GM12872 (cell line): ENCODE results near the gene TNFAIP8.

Experiments used
- TF ChIP-seq, protein P1 (sequence below): IDR thresholded peaks from 3 replicates; pipeline ENCODE4 v1.5.1; 2011; ENCODE audit warnings: low read depth, mild to moderate bottlenecking, low read length, moderate library complexity; ENCODE audit not compliant: insufficient read depth

The TNFAIP8 gene

DNA sequence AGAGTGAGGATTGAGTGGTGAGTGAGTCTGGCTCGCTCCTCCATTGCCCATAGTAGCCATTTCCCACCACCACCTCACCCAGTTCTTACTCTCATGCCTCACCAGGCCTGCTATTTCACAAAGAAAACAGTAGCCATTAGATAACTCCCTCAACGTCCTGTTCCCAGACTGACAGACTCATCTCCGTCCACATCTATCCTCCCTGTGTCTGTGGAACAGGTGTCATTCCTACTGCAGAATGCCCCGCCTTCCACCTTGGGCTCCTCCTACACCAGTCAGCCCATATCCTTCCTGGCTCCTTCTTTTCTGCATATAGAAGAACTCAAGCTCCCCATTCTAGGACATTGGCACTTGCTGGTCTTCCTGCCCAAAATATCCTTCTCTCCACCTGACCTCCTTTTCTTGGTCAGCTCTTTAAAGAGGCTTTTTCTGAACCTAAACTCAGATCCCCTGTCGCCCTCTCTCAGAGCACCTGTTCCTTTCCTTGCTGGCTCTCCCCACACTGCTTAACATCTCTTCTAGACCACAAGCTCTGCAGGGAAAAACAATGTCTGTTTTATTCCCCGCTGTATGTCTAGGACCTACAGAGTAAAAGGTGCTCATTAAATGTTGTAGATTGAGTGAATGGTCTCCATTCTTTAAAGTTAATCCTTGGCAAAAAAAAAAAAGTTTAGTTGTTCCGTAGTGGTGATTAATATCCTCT, 3.2 kb downstream of the TNFAIP8 start:
- TF ChIP-seq, protein P1, sequence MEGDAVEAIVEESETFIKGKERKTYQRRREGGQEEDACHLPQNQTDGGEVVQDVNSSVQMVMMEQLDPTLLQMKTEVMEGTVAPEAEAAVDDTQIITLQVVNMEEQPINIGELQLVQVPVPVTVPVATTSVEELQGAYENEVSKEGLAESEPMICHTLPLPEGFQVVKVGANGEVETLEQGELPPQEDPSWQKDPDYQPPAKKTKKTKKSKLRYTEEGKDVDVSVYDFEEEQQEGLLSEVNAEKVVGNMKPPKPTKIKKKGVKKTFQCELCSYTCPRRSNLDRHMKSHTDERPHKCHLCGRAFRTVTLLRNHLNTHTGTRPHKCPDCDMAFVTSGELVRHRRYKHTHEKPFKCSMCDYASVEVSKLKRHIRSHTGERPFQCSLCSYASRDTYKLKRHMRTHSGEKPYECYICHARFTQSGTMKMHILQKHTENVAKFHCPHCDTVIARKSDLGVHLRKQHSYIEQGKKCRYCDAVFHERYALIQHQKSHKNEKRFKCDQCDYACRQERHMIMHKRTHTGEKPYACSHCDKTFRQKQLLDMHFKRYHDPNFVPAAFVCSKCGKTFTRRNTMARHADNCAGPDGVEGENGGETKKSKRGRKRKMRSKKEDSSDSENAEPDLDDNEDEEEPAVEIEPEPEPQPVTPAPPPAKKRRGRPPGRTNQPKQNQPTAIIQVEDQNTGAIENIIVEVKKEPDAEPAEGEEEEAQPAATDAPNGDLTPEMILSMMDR = no peak

DNA sequence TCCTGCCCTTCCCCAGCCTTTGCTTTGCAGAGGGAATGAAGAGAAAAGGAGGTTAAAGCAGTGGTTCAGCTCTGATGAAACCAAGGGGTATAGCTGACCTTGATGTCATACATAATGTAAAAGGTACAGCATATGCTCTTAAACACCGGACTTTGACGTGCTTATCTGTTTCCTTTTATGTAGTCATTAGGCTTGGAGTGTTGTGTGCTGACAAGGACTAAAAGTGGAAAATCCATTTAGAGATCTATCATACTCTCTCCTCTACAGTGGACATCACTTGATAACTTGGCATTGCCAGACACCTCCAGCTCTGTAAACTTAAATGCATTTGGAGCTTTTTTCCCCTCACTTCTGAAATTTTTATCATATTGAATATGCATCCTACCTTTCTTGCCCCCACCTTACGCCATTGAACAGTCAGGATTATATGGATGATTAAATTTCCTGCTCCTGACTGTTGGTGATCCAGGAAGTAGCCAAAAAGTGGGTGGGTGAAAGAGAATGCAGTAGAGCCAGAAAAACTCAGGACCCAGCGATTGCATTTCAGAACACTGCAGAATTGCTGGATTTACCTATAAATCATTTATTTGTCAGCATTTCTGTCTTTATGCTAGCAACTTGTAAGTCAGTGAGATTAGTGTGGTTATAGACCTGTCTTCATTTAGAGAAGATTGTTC, 4.1 kb downstream of the TNFAIP8 start:
- TF ChIP-seq, protein P1 = no peak

DNA sequence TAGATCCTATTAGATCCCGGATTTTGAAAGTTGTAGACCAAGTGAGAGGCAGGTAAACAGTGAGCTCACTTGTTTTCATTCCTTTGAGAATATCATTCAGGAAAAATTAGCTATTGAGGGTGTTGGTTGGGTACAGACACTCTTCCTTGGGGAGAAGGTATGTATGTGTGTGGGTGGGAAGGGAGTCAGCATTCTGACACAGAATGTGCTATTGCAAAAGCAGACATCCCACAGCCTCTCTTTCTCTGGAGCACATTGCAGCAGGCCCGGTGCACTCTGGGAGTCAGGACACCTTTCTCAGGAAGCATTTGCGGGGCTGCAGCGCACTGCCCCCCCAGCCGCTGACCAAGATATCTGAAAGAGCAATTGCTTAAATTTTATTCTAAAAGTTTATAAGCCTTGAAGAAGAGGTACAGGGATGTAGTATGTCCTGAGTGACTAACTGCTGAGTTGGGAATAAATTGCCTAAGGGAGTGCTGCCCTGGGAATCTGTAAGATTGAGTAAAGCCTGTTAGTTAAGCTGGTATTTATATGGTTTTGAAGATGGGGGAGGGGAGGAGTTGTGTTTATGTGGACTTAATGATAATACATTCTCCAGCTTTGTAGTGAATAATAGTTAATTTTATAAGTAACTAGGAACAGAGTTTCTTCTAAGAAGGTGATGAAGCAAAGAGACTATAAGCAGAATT, 5.2 kb downstream of the TNFAIP8 start:
- TF ChIP-seq, protein P1 = no peak

DNA sequence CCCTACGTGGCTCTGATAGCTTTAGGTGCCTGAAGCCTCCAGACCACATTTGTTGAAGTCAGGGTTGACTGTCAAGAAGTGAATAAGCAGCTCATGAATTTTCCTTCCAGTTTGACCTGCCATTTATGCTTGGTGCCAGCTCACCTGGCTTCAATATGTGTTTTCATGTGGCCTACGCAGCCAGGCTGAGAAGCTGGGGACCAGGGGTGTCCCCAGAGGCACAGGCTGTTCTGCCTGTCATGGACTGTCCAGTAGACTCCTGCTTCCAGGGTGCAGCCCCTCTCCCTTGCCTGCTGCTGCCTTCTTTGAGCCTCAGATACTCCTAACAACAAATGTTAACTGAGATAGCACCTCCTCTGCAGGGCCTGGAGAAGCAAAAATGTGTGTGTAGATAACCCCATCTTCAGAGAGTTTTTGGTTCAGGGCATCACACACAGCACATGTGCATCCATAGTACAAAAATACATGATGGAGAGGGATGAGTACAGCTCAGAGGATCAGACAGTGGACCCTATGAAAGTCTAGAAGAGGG, 5.8 kb downstream of the TNFAIP8 start:
- TF ChIP-seq, protein P1 = no peak

DNA sequence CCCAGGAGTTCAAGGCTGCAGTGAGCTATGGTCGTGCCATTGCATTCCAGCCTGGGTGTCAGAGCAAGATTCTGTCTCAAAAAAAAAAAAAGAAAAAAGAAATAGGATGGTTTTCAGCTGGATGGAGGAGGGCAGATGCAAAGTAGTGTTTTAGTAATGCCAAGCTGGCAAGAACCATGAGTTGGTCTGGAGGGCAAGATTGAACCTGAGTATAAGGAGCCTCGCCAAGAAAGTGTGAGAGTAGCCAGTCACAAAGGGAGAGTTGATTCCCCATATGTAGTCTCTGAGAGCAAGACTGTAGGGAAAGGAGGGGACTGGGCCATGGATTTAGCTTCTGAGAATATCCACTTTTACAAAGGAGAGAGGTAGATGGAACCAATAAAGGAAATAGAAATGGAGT, 6.9 kb downstream of the TNFAIP8 start:
- TF ChIP-seq, protein P1 = no peak

DNA sequence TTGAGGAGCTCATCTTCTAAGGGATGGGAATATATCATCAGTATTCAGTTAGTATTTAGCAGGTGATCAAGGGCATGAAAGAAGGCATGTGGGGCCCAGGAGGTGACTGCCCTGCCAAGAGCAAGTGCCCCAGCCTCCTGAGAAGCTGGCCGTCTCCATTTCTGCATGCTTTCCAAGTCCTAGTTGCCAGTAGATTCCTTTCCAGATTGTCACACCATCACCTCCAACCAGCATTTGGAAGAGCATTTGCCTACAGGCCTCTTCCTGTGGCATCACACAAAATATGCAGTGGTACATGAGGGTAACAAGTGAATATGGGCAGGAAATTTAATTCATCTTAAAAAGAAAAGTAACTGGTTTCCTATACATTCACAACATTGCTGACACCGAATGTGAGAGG, 7.5 kb downstream of the TNFAIP8 start:
- TF ChIP-seq, protein P1 = no peak

DNA sequence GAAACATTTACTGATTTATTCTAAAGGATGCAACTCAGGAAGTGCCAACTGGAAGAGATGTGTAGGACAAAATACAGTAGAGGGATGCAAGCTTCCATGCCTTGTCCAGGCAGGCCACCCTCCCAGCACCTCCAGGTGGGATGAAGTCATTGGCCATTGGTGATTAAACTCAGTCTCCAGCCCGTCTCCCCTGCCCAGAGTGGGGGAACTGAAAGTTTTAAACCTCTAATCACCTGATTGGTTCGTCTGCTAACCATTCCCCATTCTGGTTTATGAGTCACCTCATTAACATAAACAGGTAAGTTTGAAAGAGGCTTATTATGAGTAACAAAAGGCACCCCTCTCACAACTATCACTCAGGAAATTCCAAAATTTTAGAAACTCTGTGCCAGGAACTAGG, 8.1 kb downstream of the TNFAIP8 start:
- TF ChIP-seq, protein P1 = no peak
